Natural killer cell (primary cell): ENCODE data around the gene ULK4. TPM values are rescaled to one million over a fixed set of nuclear protein-coding genes. Genes with fewer than 3 reads are reported as not detected.

Source experiments
- ATAC-seq, 3 donors: fragments of 150-1000 bp in 2 of 3; fragments of 200-7000 bp in 1 of 3; cut with Tn5 transposase; 1 replicate in 1 of 3; 2 replicates in 2 of 3; pipeline ENCODE4 v1.10.0; 2021; ENCODE audit warnings: mild to moderate bottlenecking in 2 of 3, moderate library complexity in 2 of 3
- DNase-seq, 2 donors: peaks; one replicate each; pipeline versions ENCODE4 v3.0.0 to v3.0.0-alpha.2; 2013 to 2021; ENCODE audit warnings: mixed read lengths in 1 of 2
- H3K27ac ChIP-seq: one replicate; pipeline ENCODE4 v1.5.1; 2013; ENCODE audit warnings: mild to moderate bottlenecking, low read length
- H3K27me3 ChIP-seq: one replicate; pipeline ENCODE4 v1.6.1; 2013; ENCODE audit warnings: low read length; ENCODE audit not compliant: control insufficient read depth, insufficient read depth
- H3K36me3 ChIP-seq: one replicate; pipeline ENCODE4 v1.6.1; 2013; ENCODE audit warnings: low read length; ENCODE audit not compliant: control insufficient read depth, insufficient read depth
- H3K4me1 ChIP-seq: one replicate; pipeline ENCODE4 v1.6.1; 2013; ENCODE audit warnings: low read length; ENCODE audit not compliant: control insufficient read depth, insufficient read depth
- H3K4me3 ChIP-seq: one replicate; pipeline ENCODE4 v1.5.1; 2013; ENCODE audit warnings: low read length
- H3K9me3 ChIP-seq: one replicate; pipeline ENCODE4 v1.6.1; 2013; ENCODE audit warnings: low read length; ENCODE audit not compliant: control insufficient read depth, insufficient read depth
- H3K27ac Mint-ChIP-seq, 2 donors: one replicate each; pipeline ENCODE4 v1.8.0; 2022; ENCODE audit warnings: mild to moderate bottlenecking in 2 of 2, mixed read lengths in 2 of 2, moderate library complexity in 1 of 2
- H3K27me3 Mint-ChIP-seq, 2 donors: one replicate each; pipeline ENCODE4 v1.8.0; 2022; ENCODE audit warnings: low read depth in 2 of 2, mixed read lengths in 2 of 2
- H3K36me3 Mint-ChIP-seq: one replicate; pipeline ENCODE4 v1.8.0; 2022; ENCODE audit warnings: mixed read lengths
- H3K4me1 Mint-ChIP-seq, 2 donors: one replicate each; pipeline ENCODE4 v1.8.0; 2022; ENCODE audit warnings: mixed read lengths in 2 of 2
- H3K4me3 Mint-ChIP-seq: one replicate; pipeline ENCODE4 v1.8.0; 2022; ENCODE audit warnings: mild to moderate bottlenecking, moderate library complexity, mixed read lengths
- H3K9me3 Mint-ChIP-seq, 2 donors: one replicate each; pipeline ENCODE4 v1.8.0; 2022; ENCODE audit warnings: mixed read lengths in 2 of 2
- WGBS: methylation state at CpG from one replicate; pipeline ENCODE4 v1.1.7; 2013; ENCODE audit warnings: missing lambda C conversion rate; ENCODE audit not compliant: insufficient coverage; 5-methylcytosine and 5-hydroxymethylcytosine counted together
- intact Hi-C: fragments of 100-400 bp; cut with micrococcal nuclease; formaldehyde crosslinking; loops from one replicate; pipeline ENCODE4 v1.14.2; 2022
- total RNA-seq, 4 donors: library from RNA; stranded (reverse); fragments of 120-200 nt in 1 of 4; gene quantifications; one replicate each; pipeline versions ENCODE4 v1.2.3 to v1.2.4, GENCODE V29; 2013 to 2022
- TF ChIP-seq, protein P1 (sequence below): fragments of 200-600 bp; IDR thresholded peaks from one replicate; pipeline ENCODE4 v1.8.0; 2022; ENCODE audit warnings: antibody characterized with exemption

The ULK4 gene
- total RNA-seq, 3 donors from 2014 or later (not counting 1 experiment from before 2014, with no cell fraction given): 19.2 to 25.7 (median 21.2) TPM

DNA sequence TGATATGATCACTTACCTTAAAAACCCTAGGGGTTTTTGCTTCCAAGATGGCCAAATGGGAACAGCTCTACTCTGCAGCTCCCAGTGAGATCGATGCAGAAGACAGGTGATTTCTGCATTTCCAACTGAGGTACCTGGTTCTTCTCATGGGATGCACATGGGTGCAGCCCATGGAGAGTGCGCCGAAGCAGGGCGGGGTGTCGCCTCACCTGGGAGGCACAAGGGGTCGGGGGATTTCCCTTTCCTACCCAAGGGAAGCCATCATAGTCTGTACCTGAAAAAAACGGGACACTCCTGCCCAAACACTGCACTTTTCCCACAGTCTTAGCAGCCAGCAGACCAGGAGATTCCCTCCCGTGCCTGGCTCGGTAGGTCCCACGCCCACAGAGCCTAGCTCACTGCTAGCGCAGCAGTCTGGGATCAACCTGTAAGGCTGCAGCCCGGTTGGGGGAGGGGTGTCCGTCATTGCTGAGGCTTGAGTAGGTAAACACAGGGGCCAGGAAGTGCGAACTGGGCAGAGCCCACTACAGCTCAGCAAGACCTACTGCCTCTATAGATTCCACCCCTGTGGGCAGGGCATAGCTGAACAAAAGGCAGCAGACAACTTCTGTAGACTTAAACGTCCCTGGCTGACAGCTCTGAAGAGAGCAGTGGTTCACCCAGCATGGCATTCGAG, 684.0 kb downstream of the ULK4 start:
- Histone ChIP-seq H3K4me3 (no peak overlapping the region), H3K36me3 (no peaks in the 10 kb centered on the region), H3K4me1 (no peaks in the 10 kb centered on the region), H3K9me3 (no peaks in the 10 kb centered on the region), H3K27me3 (no peaks in the 10 kb centered on the region), H3K27ac (no peak overlapping the region)
- TF ChIP-seq, protein P1, sequence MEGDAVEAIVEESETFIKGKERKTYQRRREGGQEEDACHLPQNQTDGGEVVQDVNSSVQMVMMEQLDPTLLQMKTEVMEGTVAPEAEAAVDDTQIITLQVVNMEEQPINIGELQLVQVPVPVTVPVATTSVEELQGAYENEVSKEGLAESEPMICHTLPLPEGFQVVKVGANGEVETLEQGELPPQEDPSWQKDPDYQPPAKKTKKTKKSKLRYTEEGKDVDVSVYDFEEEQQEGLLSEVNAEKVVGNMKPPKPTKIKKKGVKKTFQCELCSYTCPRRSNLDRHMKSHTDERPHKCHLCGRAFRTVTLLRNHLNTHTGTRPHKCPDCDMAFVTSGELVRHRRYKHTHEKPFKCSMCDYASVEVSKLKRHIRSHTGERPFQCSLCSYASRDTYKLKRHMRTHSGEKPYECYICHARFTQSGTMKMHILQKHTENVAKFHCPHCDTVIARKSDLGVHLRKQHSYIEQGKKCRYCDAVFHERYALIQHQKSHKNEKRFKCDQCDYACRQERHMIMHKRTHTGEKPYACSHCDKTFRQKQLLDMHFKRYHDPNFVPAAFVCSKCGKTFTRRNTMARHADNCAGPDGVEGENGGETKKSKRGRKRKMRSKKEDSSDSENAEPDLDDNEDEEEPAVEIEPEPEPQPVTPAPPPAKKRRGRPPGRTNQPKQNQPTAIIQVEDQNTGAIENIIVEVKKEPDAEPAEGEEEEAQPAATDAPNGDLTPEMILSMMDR: no peak
- H3K27me3 Mint-ChIP-seq: peaks cover 4 to 5% of the 10 kb centered on the region in 2 donors
- 88% methylated on average over 16 of the region's 16 CpGs for WGBS
- no peak overlapping the region for H3K4me3 Mint-ChIP-seq
- intact Hi-C loops: no loop called here
- no peak overlapping the region for H3K27ac Mint-ChIP-seq
- peaks cover 2 to 5% of the 10 kb centered on the region in 2 donors for H3K9me3 Mint-ChIP-seq
- no peak for ATAC-seq
- no peak for DNase-seq
- H3K36me3 Mint-ChIP-seq: peaks cover 11% of the 10 kb centered on the region
- H3K4me1 Mint-ChIP-seq: no peaks in the 10 kb centered on the region

DNA sequence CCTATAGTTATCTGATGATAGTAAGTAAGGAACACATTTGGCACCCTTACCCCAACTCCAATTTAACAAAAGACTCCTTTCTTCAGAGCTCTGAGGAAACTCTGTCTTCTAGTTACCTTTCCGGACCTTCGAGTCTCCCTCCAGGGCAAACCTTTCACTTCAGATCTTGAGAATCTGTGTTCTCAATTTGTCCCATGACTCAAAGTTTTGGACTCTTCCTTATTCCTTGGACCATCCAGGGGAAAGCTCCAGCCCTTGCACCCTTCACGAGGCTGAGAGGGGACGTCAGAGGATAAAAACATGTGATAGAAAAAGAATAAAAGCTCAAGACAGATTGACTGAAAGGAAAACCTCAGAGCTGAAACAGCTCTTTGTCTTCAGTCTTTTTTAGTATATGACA, 685.7 kb downstream of the ULK4 start:
- TF ChIP-seq, protein P1: no peak
- Mint-ChIP-seq H3K4me1 (no peaks in the 10 kb centered on the region), H3K9me3 (peaks cover 3 to 12% of the 10 kb centered on the region in 2 donors), H3K36me3 (peaks cover 11% of the 10 kb centered on the region), H3K4me3 (no peak overlapping the region), H3K27ac (no peak overlapping the region), H3K27me3 (peaks cover 4 to 5% of the 10 kb centered on the region in 2 donors)
- 98% methylated on average over 4 of the region's 4 CpGs for WGBS
- no peak overlapping the region for H3K4me3 ChIP-seq
- intact Hi-C loops: no loop called here
- DNase-seq (no peak), ATAC-seq (no peak)
- H3K9me3 ChIP-seq: no peaks in the 10 kb centered on the region
- H3K4me1 ChIP-seq: no peaks in the 10 kb centered on the region
- no peaks in the 10 kb centered on the region for H3K36me3 ChIP-seq
- no peaks in the 10 kb centered on the region for H3K27me3 ChIP-seq
- H3K27ac ChIP-seq: no peak overlapping the region

DNA sequence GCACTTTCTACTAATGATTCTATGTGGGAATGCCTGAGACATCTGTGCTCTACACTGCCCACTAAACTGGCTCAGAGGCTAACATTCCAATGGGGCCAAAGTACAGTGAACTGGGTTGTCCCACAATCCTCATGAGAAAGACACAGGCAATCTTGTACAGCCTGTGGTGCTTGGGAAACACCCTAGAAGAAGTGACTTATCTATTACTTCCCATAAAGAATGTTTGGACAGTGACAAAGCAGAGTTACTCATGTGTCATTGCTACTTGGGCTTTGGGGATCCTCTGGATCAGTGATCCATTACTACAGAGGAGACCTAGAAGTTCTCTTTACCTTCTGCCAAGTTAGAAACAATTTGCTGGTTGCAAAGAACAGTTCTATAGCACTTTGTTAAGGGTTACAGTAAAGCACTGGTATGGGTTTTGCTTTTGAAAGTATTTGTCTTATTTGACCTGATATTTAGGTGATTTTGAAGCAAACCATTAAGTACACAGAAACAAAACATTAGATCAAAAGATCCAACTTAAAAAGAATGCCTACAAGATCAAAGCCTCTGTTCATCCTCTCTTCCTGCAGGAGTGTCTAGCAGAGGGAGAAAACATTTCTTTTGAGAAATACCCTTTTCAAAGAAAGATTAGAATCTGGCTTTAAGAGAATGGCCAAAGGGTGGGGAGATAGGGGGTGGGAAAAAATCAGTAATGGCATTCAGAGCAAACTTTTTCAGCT, 686.8 kb downstream of the ULK4 start:
- Histone ChIP-seq H3K9me3 (no peaks in the 10 kb centered on the region), H3K36me3 (no peaks in the 10 kb centered on the region), H3K4me3 (no peak overlapping the region), H3K27me3 (no peaks in the 10 kb centered on the region), H3K27ac (no peak overlapping the region), H3K4me1 (no peaks in the 10 kb centered on the region)
- no peak overlapping the region for H3K27ac Mint-ChIP-seq
- intact Hi-C loops: no loop called here
- no peak overlapping the region for H3K4me3 Mint-ChIP-seq
- peaks cover 3 to 10% of the 10 kb centered on the region in 2 donors for H3K9me3 Mint-ChIP-seq
- H3K36me3 Mint-ChIP-seq: peaks cover 11% of the 10 kb centered on the region
- peaks cover 0 to 5% of the 10 kb centered on the region in 2 donors for H3K27me3 Mint-ChIP-seq
- H3K4me1 Mint-ChIP-seq: no peaks in the 10 kb centered on the region
- TF ChIP-seq, protein P1: no peak
- no peak for ATAC-seq
- no peak for DNase-seq
